C4-2B (cell line): ENCODE data around the gene FSTL5.

Source experiments
- ZFX ChIP-seq: fragments of 450-650 bp; IDR thresholded peaks from 2 replicates; pipeline ENCODE4 v1.6.1; 2017
- TF ChIP-seq, protein P1 (sequence below): fragments of 450-650 bp; conservative IDR thresholded peaks from 2 replicates; pipeline ENCODE4 v1.5.1; 2017; ENCODE audit warnings: mild to moderate bottlenecking

DNA sequence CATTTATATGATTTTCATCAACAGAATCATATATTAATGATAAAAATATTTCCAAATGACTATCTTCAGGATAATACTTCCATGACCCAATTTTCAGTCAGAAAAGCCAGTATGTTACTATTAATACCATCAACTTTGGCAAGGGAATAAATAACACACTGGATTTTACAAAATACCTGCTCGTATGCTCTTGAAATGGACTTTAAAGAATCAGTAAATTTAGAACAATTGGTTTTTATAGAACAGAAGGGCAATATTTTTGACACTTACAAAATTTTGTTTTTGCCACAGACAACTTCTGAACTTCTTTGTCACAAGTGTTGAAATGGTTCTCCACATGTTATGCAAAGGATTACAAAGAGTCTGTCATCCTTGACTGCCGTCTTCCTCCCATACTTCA lies 700.4 kb downstream of the FSTL5 start:
- TF ChIP-seq, protein P1, sequence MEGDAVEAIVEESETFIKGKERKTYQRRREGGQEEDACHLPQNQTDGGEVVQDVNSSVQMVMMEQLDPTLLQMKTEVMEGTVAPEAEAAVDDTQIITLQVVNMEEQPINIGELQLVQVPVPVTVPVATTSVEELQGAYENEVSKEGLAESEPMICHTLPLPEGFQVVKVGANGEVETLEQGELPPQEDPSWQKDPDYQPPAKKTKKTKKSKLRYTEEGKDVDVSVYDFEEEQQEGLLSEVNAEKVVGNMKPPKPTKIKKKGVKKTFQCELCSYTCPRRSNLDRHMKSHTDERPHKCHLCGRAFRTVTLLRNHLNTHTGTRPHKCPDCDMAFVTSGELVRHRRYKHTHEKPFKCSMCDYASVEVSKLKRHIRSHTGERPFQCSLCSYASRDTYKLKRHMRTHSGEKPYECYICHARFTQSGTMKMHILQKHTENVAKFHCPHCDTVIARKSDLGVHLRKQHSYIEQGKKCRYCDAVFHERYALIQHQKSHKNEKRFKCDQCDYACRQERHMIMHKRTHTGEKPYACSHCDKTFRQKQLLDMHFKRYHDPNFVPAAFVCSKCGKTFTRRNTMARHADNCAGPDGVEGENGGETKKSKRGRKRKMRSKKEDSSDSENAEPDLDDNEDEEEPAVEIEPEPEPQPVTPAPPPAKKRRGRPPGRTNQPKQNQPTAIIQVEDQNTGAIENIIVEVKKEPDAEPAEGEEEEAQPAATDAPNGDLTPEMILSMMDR, result no peak
- no peak for TF ChIP-seq ZFX
